KBM-7 (cell line): ENCODE measurements around the gene RUNX3.
A peak's percentile ranks its signal among the peaks of the same experiment; 100 is the strongest.

Source experiments
- DNase-seq: peaks from one replicate; pipeline ENCODE4 v3.0.0-alpha.2; 2015
- in situ Hi-C: fragments of 300-500 bp; cut with MboI; formaldehyde crosslinking; loops from 2 replicates; pipeline ENCODE4 v1.14.3; 2020; ENCODE audit warnings: low sequenced_read_pairs, low pct_unique_long_range_greater_than_20kb, mixed read lengths

The RUNX3 gene

DNA sequence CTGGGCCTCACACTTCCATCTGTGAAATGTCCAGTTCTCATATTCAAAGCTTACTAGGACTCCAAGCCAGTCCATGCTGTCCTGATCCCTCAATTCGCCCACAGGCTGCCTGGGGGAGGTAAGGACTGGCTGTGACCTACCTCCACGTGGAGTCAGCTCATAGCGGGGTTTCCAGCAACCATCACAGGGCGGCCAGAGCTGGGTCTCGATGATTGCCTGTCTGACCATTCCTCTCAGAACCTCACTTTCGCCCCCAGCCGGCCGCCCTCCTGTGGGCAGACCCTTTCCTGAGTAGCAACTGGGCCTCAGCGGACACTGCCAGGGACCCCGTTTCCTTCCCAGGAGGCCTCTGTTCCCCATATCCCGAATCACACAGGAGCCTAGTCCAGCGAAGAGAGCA, 3.4 kb upstream of the RUNX3 start:
- in situ Hi-C loops = no loop called here

DNA sequence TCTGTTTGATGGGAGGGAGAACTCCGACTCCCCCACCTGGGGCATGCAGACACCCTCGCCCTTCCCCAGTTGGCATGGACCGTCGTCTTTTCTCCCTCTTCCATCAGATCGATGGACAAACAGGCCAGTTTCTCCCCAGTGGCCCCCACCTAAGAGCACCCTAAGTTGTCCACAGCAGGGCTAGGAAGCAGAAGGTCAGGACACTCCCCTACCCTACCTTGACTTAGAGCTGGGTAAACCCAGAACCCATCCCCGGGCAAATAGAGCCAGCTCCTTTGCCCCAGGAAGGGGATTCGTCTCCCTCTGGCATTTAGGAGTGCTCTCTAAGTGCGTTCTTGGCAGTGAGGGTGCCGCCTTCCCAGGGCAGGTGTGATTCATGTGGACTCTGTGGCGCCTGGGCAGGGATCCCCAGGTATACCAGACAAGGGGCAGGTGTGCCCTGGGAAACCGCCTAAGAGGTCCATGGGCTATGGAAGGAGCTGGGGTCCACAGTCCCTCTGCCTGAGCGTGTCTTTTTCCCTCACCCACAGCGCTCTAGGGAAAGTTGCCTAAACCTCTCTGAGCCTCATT, 2.7 kb upstream of the RUNX3 start:
- DNase-seq = no peak
- in situ Hi-C loops = no loop called here

More for the DNA sequence above, 3.4 kb upstream of the RUNX3 start:
- DNase-seq = no peak

DNA sequence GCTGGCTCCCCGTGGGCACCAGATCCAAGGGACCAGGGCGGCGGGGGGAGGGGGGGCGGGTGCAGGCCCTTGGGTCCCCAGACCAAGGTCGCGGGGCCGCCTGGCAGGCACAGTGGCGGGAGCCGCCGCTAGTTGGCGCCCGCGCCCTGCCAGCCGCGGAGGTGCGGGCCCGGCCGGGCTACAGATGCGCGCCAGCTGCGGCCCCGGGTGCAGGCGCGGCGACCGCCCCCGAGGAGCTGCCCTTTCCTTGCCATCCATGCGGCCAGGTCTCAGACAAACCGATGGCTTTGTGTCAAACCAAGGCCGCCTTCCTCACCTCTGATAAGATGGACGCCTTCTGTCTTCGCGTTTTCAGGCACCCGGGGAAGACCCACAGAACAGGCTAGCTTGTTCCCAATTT, 2.2 kb upstream of the RUNX3 start:
- in situ Hi-C loops = no loop called here
- peak; percentile 63 for DNase-seq

DNA sequence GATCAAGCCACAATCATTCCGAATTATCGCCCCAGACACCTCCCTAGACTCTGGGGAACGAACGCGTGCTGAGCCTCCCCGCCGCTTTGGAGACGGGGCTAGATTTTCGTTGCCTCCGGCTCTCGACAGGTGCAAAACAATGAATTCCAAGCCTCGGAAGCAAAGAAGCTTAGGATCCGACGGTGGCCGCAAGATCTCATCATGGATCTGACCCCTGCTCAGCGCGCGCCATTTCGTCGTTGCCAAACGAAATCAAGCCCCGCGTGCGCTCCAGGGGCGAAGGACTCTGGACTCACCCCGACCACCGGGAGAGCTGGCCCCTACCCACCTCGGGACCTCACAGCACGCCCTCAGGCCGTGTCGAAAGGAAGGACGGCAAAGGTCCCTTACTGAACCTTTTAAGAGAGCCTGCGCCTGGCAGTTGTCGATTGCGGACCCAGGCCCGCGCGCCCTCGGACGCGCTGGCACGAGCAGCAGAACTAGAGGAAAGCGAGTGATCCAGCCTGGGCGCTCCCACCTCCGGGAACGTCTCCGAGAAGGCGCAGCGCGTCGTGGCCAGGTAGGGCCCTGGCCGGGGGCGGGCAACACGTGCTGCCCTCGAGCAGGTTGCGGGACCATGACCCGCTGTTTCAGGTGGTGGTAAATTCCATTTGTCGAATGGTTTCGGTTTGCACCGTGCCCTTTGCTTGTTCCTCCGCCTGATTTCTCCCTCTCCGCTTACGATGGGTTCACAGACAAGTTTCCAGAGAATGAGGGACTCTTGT, 1.6 kb upstream of the RUNX3 start:
- no peak for DNase-seq
- in situ Hi-C loops = no loop called here

DNA sequence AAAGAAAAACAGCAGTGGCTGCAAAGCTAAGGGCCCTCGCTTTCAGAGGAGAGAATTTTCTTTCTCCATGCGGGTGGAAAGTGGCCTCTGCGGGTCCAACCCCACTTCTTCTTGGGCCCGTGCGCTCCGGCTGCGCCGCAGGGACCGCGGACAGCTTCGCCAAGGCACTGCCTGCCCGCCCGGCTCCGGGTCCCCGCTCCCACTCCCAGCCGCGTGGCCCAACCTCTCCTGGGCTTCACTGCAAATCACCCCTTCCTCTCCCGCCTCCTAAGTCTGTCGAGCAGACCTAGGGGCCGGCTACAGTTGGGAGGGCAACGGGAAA, 1.0 kb upstream of the RUNX3 start:
- no peak for DNase-seq
- in situ Hi-C loops = no loop called here

DNA sequence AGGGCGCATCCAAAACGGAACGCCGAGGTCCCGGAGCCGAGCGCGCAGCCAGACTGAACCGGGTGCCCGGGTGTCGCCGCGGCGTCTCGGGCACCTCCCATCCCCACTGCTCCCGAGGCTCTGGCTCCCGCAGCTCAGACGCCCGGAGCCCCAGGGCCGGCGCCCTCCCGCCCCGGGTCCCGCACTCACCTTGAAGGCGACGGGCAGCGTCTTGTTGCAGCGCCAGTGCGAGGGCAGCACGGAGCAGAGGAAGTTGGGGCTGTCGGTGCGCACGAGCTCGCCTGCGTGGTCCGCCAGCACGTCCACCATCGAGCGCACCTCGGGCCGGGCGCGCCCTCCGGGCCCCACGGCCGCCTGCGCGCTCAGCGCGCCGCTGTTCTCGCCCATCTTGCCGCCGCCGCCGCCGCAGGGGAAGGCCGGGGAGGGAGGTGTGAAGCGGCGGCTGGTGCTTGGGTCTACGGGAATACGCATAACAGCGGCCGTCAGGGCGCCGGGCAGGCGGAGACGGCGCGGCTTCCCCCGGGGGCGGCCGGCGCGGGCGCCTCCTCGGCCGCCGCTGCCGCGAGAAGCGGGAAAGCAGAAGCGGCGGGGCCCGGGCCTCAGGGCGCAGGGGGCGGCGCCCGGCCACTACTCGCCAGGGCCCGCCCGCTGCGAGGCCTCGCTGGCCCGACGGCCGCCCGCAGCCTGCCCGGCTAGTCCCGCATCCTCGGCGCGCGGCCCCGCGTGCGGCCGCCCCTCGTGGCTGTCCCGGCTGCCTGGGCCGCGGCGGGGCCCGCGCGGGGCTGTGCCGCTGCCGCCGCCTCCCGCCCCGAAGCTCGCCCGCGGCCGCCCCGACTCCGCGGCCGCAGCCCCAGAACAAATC, 447 bp downstream of the RUNX3 start:
- in situ Hi-C loops = no loop called here
- peak; percentile 62 for DNase-seq

DNA sequence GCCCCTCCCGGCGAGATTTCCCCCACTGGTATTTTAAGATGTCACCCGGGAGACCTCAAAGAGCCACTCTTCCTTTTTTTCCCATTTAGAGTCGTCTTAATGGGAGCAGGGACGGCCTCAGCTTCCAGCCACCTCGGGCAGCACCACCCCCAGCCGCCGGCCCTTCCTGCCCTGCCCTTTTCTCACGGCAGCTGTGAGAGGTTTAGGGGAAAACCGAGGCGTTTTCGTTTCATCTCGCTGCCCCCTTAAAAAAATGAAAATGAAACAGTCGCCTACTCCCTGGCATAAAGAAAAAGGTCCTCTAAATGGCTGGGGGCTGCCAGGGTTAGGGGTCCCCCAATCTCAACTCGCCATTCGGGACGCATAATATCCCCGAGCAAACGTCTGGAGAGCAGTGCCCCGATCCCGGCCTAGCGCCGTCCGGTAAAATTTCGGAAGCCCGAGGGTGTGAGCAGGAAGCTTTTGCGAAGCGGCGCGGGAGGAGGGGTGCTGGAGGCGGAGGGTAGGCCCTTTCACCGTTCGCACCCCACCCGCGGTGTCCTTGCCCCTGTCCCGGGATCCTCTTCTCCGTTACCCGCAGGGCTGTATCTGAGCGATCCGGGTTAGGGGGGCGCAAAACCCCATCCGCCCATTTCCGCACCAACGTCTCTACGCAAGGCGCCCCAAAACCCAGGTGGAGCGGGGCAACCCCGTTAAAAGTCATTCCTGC, 1.2 kb downstream of the RUNX3 start:
- DNase-seq = peak; percentile 46
- in situ Hi-C loops = no loop called here

DNA sequence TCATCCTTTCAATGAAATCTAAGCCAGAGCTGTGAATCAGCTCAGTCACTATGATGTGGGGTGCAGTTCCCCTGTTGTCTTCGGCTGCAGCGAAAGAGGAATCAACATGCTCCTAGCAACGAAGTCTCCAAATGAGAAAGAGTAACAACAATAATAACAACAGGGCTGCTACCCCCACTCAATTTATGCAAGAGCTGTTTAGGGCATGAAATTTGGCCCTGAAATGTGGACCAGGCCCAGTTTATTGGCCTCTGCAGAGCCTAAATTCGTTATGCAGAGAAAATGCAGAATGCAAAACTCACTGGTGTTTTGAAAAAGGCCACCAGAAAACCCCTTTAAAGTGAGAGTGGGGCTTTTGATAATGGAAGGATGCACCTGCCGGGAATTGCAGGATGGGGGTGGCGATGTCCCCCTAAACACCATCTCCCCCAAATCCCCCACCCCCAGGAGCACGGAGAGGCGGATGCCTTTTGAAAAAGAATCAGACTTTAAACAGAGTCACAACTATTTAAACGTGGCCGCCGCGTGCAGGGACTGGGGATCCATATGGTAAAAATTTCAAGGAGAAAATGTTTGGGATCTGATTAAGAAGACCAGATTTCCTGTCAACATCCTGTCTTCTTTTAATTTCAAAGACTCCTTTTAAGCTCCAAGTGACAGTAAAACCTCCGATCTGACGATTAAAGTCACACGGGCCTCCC, 1.9 kb downstream of the RUNX3 start:
- DNase-seq = peak; percentile 23

DNA sequence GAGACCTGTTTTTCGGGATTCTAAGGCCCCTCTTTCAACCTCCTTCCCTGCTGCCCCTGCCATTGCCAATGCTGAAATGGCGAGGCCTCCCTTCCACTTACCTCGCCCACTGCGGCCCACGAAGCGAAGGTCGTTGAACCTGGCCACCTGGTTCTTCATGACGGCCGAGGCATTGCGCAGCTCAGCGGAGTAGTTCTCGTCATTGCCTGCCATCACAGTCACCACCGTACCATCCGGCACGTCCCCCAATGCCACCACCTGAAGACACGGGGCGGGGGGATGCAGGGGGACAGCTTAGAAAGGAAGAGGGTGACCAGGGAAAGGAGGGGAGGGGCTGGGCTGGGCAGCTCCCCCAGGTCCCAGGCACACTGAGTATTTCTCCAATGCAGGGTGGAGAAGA, 2.6 kb downstream of the RUNX3 start:
- in situ Hi-C loops = no loop called here

More for the DNA sequence above, 1.9 kb downstream of the RUNX3 start:
- in situ Hi-C loops = no loop called here

DNA sequence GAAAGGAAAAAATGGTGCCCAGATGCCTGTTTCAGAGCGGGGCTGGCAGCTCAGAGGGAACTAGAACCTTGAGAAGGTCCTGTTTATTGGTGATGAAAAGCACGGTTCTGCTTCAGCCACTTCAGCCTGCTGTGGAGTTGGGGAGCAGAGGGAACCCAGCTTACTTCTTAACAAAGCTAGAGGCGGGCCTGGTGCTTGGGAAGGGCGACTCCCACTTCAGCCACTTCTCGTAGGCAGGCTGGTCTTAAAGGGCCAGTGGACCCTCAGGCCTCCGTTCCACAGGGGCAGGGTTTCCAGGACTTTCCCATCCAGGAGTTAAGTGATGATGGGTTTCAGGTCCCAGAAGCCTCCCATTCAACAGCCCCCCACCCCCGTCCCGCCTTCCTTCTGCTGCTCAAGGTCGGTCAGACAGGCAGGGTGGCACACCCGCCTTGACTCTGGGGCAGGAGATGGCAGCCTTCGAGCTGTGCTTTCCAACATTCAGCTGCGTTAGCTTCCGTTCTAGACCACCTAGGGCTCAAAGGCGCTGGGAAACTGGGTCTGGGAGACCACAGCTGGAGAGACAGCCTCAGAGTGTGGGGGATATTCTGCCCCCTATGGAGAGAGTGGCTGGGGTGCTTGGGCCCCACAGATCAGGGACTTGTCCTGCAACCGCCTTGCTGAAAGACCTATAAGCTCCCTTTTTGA, 3.4 kb downstream of the RUNX3 start:
- in situ Hi-C loops = no loop called here
- no peak for DNase-seq

More for the DNA sequence above, 2.6 kb downstream of the RUNX3 start:
- DNase-seq = no peak

DNA sequence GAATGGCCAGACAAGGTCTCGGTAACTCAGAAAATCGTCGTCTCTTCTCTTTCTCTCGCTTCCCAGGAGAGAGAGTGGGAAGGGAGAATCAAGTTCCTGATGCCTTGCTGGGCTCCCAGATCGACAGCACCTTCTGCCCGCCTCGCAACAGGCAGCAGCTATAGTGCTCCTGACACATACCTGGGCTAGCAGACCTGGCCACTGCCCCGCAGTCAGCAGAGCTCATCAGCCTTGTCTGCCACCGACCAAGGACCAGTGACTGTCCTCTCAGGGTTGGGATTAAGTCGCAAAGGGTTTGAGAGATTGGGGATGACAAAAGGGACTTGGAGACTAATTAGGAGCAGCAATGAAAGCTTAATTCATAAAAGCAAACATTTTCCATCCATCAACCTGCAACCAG, 4.1 kb downstream of the RUNX3 start:
- in situ Hi-C loops = no loop called here
- DNase-seq = no peak

DNA sequence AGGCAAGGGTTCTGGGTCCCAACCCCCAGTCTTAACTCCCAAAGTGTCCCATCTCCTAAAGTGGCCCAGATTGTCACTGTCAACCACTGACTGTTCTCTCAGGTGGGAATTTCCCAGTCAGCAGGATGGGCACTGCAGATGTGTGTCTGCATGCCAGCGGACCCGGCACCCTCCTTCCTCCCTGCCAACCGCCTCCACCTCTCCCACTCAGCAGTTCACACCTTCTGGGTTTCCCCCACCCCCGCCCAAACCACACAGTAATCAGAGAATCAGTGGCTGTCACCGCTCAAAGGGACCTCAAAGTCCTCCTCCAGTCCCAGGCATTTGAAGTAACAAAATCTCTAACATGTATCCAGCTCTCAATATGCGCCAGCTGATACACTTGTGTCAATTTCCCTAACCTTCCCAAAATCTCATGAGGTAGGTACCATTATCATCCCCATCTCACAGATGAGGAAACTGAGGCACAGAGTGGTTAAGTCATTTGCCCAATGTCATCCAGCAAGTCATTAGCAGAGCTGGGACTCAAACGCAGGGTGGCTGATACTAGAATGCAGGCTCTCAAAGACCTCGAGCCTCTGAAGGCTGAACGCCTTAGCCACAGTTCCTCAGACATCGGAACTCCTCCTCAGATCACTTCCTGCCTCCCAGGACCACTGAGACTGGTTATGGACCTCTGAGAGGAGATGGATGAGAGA, 4.8 kb downstream of the RUNX3 start:
- DNase-seq = no peak
- in situ Hi-C loops = no loop called here

DNA sequence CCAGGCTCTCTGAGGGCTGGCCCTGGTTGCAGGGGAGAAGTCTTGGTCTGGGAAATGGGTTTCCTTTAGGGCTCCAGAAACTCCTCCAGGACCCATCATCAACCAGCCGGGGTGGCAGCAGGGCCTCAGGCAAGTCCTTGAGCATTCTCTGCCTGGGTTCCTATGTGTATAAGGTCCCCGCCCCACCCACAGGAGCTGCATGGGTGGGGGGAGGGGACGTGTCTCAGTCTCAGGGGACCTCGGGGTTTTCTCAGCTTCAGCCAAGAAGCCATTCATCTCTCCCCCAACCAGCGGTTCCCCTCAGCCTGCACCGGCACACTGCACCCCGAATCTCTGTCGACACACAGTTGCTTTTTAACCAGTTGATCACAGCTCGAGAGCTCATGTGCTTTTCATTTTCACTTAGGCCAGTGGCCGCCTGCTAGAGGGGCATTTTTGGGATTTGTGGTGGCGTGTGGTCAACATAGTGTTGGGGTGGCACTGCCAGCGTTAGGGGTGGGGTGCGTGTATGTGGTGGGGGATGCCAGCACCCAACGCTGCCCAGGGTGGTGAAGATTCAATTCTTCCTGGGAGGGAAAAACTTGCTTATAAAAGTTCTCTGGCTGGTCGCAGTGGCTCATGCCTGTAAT, 6.5 kb downstream of the RUNX3 start:
- DNase-seq = no peak
- in situ Hi-C loops = no loop called here

DNA sequence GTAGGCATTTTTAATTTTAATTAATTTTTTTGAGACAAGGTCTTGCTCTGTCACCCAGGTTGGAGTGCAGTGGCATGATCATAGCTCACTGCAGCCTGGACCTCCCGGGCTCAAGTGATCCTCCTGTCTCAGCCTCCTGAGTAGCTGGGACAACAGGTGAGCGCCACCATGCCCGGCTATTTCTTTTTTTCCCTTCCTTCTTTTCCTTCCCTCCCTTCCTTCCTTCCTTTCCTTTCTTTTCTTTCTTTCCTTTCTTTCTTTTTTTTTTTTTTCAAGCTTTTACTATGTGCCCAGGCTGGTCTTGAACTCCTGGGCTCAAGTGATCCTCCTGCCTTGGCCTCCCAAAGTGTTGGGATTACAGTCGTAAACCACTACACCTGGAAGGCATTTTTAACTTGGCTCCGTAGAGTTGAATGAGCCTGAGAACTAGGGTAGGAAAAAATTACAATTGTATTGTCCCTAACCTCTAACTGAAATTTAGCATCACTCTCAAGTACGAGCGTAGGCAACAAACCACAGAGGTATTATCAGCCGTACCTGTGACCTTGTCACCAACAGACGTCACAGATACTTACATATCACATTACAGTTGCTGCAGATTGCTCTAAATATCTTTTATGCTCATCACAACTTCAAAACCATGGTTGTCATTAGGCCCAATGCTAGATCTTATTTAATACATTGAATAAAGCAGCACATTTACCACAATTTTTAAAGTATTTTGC, 8.0 kb downstream of the RUNX3 start:
- no peak for DNase-seq
- in situ Hi-C loops = no loop called here

DNA sequence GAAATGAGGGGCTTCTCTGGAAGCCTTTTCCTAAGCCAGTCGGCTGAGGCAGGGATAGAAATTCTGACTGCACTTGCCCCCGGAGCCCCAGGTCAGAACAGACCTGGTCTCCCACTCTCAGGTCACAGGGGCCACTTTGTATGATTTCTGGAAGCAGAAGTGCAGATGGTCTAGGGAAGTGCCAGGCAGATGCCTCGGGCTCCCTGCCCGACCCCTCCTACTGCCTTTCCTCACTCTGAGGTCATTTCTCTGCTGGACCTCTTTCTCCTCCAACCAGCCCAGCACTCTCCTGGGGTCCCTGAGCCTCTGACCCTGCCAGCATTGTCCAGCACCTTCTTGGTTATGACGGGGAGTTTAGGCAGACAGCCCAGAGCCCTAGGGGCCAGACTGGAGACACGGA, 8.7 kb downstream of the RUNX3 start:
- DNase-seq = no peak
- in situ Hi-C loops = no loop called here

DNA sequence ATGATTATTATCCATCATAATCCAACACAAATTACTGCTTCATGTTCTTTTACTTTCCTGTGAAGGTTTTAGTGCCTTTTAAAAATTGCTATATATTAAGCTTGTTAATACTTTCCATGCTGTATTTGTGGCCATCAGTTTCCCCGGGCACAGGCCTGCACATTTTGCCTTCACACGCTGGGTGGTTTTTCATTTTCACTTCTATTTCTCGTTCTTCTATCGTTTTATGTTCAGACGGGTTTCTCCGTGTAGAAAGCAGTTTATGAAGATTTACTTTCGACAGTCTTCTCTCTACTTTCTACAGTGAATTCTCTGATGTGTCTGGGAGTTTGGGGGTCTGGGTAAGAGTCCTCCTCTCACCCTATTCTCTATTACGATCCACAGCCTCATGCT, 9.5 kb downstream of the RUNX3 start:
- in situ Hi-C loops = no loop called here
- no peak for DNase-seq
